Epidermal melanocyte (primary cell): ENCODE results near the gene PNPT1.
"Not testable (repeated sequence)": the region's sequence is repeated elsewhere in the genome, so short reads cannot be mapped to it uniquely, and the experiment has no call there.

Source experiments
- DNase-seq: peaks from one replicate; pipeline ENCODE4 v3.0.0; 2011; ENCODE audit warnings: low spot score; ENCODE audit not compliant: insufficient read length

The PNPT1 gene

GRCh38 chr2:55598056-55598795 is 95.4 kb downstream of the PNPT1 start:
- DNase-seq: no peak

- not testable (repeated sequence) for DNase-seq
Observed at GRCh38 chr2:55596795-55597194, 96.8 kb downstream of the PNPT1 start.

- no peak for DNase-seq
Observed at GRCh38 chr2:55595536-55595935, 98.1 kb downstream of the PNPT1 start.

- DNase-seq: no peak
Observed at GRCh38 chr2:55592130-55592529, 101.5 kb downstream of the PNPT1 start.

- no peak for DNase-seq
Observed at GRCh38 chr2:55590810-55591440, 102.7 kb downstream of the PNPT1 start.

- DNase-seq: no peak
Observed at GRCh38 chr2:55585451-55586080, 108.1 kb downstream of the PNPT1 start.
